ENCODE data around the gene SCYL1. TPM values are rescaled to one million over a fixed set of nuclear protein-coding genes. Genes with fewer than 3 reads are reported as not detected.
A peak's percentile ranks its signal among the peaks of the same experiment; 100 is the strongest.

SCYL1 gene
- total and polyA plus RNA-seq, 2 donors from 2014 or later: 72.2 to 78.9 TPM

DNA sequence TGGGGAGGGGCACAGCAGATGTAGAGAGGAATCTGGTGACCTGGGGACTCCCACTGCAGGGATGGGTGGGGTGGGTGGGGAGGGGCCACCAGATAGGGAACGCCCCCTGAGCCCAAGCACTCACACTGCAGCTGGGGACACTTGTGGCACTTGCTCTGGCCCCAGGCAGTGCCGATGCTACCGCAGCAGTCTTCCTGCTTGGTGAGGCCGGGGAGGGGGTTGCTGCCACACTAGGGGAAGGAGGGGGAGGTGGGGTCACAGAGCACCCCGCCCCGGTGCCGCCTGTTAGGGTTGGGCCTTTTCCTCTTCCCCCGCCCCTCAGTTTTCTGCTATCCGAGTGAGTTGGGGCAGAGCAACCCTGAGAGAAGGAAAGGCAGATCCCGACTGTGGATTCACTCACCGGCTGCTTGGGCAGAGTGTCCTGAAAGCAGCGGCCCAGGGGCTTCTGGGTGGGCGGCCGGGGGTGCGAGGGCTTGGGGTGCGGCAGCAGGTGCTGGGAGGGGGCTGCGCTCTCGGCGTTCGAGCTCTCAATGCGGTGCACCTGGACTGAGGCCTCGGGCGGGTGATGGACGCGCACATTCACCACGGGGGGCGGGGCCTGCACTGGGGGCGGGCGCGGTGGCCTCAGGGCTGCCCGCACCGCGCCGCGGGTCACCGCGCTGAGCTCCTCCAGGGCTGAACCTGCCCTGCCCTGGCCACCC lies 28.6 kb downstream of the SCYL1 start:
- DNase-seq: peak in 2 of 5 donors; percentile 74 to 77
- H3K27me3 ChIP-seq (ENCODE audit: control insufficient read depth, insufficient read depth, low read length): no peaks in the 10 kb centered on the region
- peaks cover 0 to 2% (median 0%) of the 10 kb centered on the region in 3 donors for H3K36me3 ChIP-seq (ENCODE audit: control insufficient read depth in 2 of 3, insufficient read depth in 3 of 3, low read length in 3 of 3)
- H3K4me1 ChIP-seq (ENCODE audit: control insufficient read depth in 2 of 3, insufficient read depth in 2 of 3, low read depth in 1 of 3, low read length in 3 of 3): peaks cover 0 to 38% (median 7%) of the 10 kb centered on the region in 3 donors
- FAIRE-seq: no peak
- no peaks in the 10 kb centered on the region for H3K9me3 ChIP-seq (ENCODE audit: control insufficient read depth in 2 of 3, insufficient read depth in 1 of 3, low read length in 3 of 3)
- H3K9ac ChIP-seq (ENCODE audit: low read length in 3 of 3): no peak overlapping the region
- no peak overlapping the region for H3K27ac ChIP-seq (ENCODE audit: low read depth in 2 of 2, low read length in 2 of 2)
- no peak overlapping the region for H3K4me3 ChIP-seq (ENCODE audit: low read length in 3 of 3)
- TF ChIP-seq, protein P1, sequence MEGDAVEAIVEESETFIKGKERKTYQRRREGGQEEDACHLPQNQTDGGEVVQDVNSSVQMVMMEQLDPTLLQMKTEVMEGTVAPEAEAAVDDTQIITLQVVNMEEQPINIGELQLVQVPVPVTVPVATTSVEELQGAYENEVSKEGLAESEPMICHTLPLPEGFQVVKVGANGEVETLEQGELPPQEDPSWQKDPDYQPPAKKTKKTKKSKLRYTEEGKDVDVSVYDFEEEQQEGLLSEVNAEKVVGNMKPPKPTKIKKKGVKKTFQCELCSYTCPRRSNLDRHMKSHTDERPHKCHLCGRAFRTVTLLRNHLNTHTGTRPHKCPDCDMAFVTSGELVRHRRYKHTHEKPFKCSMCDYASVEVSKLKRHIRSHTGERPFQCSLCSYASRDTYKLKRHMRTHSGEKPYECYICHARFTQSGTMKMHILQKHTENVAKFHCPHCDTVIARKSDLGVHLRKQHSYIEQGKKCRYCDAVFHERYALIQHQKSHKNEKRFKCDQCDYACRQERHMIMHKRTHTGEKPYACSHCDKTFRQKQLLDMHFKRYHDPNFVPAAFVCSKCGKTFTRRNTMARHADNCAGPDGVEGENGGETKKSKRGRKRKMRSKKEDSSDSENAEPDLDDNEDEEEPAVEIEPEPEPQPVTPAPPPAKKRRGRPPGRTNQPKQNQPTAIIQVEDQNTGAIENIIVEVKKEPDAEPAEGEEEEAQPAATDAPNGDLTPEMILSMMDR (IDR thresholded peaks at IDR 0.05; ENCODE audit: borderline replicate concordance, extremely low read depth, insufficient read depth): no peak
- intact Hi-C loops (cut with DNase I): no loop called here

DNA sequence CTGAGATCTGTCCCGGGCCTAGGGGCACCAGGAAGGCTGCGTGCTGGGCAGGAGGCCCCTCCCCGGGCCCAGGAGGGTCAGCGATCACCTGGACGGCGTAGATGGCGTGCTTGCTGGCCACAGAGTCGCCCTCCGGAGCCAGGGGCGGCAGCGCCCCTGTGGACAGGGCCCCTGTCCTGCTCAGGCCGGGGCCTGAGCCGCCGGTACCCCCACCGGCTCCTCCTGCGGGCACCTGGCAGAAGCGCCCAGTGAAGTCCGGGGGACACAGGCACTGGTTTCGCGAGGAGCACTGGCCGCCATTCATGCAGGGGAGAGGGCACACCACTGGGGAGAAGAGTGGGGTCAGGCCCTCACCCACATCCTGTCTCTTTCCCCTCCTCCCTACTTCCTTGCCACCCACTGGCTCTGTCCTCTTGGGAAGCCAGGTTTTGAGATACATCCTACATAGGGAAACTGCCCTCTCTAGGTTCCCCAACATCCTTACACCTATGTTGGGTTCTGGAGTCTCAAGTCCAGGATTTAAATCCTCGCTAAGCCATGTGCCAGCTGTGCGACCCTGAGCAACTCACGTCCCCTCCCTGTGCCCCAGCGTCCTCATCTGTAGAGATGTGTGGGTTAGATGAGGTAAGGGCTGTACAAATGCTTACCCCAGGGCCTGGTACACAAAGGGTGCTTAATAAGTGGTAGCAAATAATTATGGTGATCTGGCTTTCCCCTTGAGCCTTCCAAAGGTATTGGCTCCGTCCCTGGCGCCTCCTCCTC lies 29.4 kb downstream of the SCYL1 start:
- Histone ChIP-seq H3K9me3 (ENCODE audit: control insufficient read depth in 2 of 3, insufficient read depth in 1 of 3, low read length in 3 of 3) (no peaks in the 10 kb centered on the region), H3K9ac (ENCODE audit: low read length in 3 of 3) (no peak overlapping the region), H3K27ac (ENCODE audit: low read depth in 2 of 2, low read length in 2 of 2) (no peak overlapping the region), H3K27me3 (ENCODE audit: control insufficient read depth, insufficient read depth, low read length) (no peaks in the 10 kb centered on the region), H3K4me1 (ENCODE audit: control insufficient read depth in 2 of 3, insufficient read depth in 2 of 3, low read depth in 1 of 3, low read length in 3 of 3) (peaks cover 0 to 45% (median 13%) of the 10 kb centered on the region in 3 donors), H3K36me3 (ENCODE audit: control insufficient read depth in 2 of 3, insufficient read depth in 3 of 3, low read length in 3 of 3) (no peaks in the 10 kb centered on the region), H3K4me3 (ENCODE audit: low read length in 3 of 3) (no peak overlapping the region)
- DNase-seq (no peak), FAIRE-seq (no peak)
- TF ChIP-seq, protein P1 (IDR thresholded peaks at IDR 0.05; ENCODE audit: borderline replicate concordance, extremely low read depth, insufficient read depth): no peak
- intact Hi-C loops (cut with DNase I): no loop called here

DNA sequence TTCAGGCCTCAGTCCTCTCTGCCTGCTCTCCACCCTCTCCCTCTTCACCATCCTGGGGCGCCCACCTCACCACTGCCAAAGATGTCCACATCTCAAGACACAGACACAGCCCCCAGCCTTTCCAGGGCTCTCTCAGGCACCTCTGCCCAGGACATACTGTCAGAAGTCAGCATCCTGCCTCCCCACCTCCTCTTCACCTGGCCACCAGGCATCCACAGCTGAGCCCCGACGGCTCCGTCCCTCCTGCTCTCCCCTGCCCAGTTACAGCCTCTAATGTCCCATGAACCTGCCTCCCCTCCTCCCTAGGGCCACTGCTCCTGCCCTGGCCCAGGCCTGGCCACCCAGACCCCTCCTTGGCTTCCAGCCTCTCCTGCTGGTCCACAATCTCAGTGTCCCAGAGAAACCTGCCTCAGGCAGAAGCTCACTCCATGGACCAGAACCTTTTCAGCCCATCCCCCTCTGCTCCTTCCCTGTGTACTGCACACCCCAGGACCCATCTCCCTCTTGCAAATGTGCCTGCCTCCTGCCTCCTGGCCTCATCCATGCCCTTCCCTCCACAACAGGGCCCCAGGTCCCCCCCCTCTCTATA lies 30.1 kb downstream of the SCYL1 start:
- H3K9ac ChIP-seq (ENCODE audit: low read length in 3 of 3): no peak overlapping the region
- H3K4me1 ChIP-seq (ENCODE audit: control insufficient read depth in 2 of 3, insufficient read depth in 2 of 3, low read depth in 1 of 3, low read length in 3 of 3): peaks cover 0 to 48% (median 13%) of the 10 kb centered on the region in 3 donors
- intact Hi-C loops (cut with DNase I): no loop called here
- no peaks in the 10 kb centered on the region for H3K9me3 ChIP-seq (ENCODE audit: control insufficient read depth in 2 of 3, insufficient read depth in 1 of 3, low read length in 3 of 3)
- FAIRE-seq (no peak), DNase-seq (peak in 1 of 5 donors; percentile 50)
- H3K36me3 ChIP-seq (ENCODE audit: control insufficient read depth in 2 of 3, insufficient read depth in 3 of 3, low read length in 3 of 3): no peaks in the 10 kb centered on the region
- TF ChIP-seq, protein P1 (IDR thresholded peaks at IDR 0.05; ENCODE audit: borderline replicate concordance, extremely low read depth, insufficient read depth): no peak
- H3K27me3 ChIP-seq (ENCODE audit: control insufficient read depth, insufficient read depth, low read length): no peaks in the 10 kb centered on the region
- H3K4me3 ChIP-seq (ENCODE audit: low read length in 3 of 3): no peak overlapping the region
- peak overlapping the region in 1 of 2 donors; percentile 20 for H3K27ac ChIP-seq (ENCODE audit: low read depth in 2 of 2, low read length in 2 of 2)
